Measurements from ENCODE around the gene SMO.

SMO gene

DNA sequence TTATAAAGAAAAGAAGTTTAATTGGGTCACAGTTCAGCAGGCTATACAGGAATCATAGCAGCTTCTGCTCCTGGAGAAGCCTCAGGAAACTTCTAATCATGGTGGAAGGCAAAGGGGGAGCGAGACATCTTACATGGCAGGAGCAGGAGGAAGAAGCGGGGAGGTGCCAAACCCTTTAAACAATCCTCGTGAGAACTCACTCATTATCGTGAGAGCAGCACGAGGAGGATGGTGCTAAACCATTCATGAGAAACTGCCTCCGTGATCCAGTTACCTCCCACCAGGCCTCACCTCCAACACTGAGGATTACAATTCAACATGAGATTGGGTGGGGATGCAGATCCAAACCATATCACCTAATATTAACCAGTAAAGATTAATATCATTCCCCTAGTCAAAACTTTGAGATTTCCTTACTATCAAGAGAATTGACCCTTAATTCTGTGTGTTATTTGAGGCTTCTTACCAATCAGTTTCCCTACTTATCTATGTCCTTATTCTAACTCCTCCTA lies 1.6 kb upstream of the SMO start:
- no peak overlapping the region for H3K4me3 ChIP-seq (ENCODE audit: control insufficient read depth, low read depth, low read length)
- TF ChIP-seq, protein P1, sequence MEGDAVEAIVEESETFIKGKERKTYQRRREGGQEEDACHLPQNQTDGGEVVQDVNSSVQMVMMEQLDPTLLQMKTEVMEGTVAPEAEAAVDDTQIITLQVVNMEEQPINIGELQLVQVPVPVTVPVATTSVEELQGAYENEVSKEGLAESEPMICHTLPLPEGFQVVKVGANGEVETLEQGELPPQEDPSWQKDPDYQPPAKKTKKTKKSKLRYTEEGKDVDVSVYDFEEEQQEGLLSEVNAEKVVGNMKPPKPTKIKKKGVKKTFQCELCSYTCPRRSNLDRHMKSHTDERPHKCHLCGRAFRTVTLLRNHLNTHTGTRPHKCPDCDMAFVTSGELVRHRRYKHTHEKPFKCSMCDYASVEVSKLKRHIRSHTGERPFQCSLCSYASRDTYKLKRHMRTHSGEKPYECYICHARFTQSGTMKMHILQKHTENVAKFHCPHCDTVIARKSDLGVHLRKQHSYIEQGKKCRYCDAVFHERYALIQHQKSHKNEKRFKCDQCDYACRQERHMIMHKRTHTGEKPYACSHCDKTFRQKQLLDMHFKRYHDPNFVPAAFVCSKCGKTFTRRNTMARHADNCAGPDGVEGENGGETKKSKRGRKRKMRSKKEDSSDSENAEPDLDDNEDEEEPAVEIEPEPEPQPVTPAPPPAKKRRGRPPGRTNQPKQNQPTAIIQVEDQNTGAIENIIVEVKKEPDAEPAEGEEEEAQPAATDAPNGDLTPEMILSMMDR (IDR thresholded peaks at IDR 0.05; ENCODE audit: control insufficient read depth, insufficient read depth, low read depth, low read length, missing control alignments): no peak
- no peak for DNase-seq (ENCODE audit: low read depth)

DNA sequence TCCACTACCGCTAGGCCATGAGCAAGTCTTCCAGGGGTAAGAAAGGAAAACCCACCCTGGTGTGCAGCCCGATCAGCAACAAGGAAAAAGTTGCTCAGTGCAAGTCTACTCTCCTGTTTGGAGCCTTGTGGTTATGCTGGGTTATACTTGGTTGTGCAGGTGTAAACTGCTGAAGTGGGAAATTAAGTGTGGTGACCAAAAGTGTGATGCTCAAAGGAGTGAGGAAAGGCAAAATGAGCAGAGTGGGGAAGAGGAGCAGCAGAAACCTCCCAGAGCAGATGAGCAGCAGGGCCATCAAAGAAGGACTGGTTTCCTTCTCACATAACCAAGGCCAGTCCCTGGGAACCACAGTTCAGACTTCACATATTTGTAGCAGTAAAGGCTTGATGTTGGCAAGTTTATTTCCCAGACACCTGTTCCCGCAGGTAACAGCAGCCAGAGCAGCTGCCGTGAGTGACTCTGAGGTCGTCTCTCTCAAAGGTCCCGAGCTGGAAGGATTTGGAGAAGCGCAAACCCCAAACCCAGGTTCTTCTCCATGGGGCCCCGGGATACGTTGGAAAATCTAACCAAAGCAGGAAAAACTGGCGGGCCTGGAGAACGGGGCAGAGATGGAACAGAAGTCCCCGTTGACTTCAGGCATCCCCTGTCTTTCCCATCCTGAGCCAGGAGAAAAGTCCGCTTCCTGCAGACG lies 607 bp upstream of the SMO start:
- peak overlapping the region; percentile 70 for H3K4me3 ChIP-seq (ENCODE audit: control insufficient read depth, low read depth, low read length)
- TF ChIP-seq, protein P1 (IDR thresholded peaks at IDR 0.05; ENCODE audit: control insufficient read depth, insufficient read depth, low read depth, low read length, missing control alignments): no peak
- DNase-seq (ENCODE audit: low read depth): no peak

DNA sequence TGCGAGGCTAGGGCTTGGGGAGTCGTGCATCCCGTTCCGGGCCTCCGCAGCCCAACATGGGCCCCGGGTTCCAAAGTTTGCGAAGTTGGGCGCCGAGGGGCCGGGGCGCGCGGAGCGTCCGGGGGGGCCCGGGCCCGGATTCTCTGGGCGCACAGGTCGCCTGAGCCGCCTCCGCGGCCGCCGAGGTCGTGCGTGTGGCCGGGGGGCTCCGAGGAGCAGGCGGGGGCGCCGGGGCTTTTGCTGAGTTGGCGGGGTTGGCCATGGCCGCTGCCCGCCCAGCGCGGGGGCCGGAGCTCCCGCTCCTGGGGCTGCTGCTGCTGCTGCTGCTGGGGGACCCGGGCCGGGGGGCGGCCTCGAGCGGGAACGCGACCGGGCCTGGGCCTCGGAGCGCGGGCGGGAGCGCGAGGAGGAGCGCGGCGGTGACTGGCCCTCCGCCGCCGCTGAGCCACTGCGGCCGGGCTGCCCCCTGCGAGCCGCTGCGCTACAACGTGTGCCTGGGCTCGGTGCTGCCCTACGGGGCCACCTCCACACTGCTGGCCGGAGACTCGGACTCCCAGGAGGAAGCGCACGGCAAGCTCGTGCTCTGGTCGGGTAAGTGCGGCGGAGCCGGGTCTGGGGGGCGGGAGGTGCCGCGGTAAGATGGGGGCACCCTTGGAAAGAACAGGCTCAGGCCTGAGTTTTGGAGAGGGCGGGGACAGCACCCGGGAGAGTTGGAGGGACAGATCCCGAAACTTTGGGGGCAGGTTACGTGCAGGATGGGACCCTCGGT lies 643 bp downstream of the SMO start:
- no peak for DNase-seq (ENCODE audit: low read depth)
- TF ChIP-seq, protein P1 (IDR thresholded peaks at IDR 0.05; ENCODE audit: control insufficient read depth, insufficient read depth, low read depth, low read length, missing control alignments): no peak
- H3K4me3 ChIP-seq (ENCODE audit: control insufficient read depth, low read depth, low read length): peak overlapping the region; percentile 70

DNA sequence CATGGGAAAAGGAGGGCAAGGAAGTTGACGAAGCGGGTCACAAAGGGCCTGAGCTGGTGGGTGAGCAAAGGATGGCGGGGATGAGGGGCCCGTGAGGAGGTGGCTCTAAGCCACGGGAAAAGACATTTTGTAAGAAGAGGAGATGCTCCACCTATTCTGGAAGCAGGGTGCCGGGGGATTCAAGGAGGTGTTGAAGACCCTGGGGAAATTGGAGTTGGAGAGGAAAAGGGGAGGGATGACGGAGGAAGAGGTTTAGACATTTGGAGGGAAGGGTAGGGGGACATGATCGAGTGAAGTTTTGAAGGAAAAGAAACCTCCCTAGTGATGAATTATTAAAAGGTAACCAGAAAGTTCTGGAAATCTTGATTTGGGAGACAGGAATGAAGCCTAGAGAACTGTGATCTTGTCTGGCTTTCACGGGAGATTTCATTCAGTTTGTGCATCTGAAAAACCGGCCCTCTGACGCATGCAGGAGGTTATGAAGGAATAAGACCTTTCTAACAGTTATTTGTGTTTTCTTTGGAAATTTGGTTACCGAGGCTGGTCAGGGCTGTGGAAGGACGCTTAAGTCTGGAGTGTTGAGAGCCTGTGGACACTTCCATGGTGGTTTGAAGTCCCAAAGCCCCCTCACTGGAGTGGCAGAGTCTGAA lies 1.4 kb downstream of the SMO start:
- no peak for DNase-seq (ENCODE audit: low read depth)
- peak overlapping the region; percentile 70 for H3K4me3 ChIP-seq (ENCODE audit: control insufficient read depth, low read depth, low read length)
- TF ChIP-seq, protein P1 (IDR thresholded peaks at IDR 0.05; ENCODE audit: control insufficient read depth, insufficient read depth, low read depth, low read length, missing control alignments): no peak

DNA sequence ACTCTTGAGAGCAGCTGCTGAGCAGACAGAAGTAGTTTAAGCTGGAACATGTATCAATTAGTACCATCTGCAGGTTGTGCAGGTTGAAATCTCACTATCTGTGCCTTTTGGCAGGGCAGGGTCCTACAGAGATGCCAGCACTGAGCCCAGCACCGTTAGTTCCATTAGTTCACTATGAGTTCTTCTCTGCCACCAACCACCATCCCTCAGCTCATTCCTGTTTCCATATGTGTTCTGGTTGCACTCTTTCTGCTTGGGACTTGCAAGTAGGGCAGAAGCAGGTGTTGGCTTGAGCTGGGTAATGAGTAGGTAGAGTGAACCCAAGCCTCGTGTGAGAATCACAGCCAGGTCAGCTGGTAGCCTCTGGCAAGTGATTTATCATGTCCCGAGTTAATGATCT lies 2.8 kb downstream of the SMO start:
- TF ChIP-seq, protein P1 (IDR thresholded peaks at IDR 0.05; ENCODE audit: control insufficient read depth, insufficient read depth, low read depth, low read length, missing control alignments): no peak
- no peak overlapping the region for H3K4me3 ChIP-seq (ENCODE audit: control insufficient read depth, low read depth, low read length)
- DNase-seq (ENCODE audit: low read depth): no peak

DNA sequence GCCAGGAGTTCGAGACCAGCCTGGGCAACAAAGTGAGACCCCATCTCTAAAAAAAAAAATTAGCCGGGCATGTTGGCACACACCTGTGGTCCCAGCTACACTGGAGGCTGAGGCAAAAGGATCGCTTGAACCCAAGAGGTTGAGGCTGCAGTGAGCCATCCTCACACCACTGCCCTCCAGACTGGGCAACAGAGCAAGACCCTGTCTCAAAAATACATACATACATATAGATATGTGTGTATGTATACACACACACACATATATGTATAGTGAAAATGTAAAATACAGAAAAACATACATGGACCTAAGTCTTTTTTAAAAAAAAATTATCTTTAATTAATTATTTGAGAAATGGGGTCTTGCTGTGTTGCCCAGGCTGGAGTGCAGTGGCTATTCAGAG lies 5.5 kb downstream of the SMO start:
- TF ChIP-seq, protein P1 (IDR thresholded peaks at IDR 0.05; ENCODE audit: control insufficient read depth, insufficient read depth, low read depth, low read length, missing control alignments): no peak
- DNase-seq (ENCODE audit: low read depth): no peak
- no peak overlapping the region for H3K4me3 ChIP-seq (ENCODE audit: control insufficient read depth, low read depth, low read length)

Data from AG09309 (cell line).